HG03354 (cell line): Measurements from ENCODE around the gene TTK.
"Not testable (repeated sequence)": the region's sequence is repeated elsewhere in the genome, so short reads cannot be mapped to it uniquely, and the experiment has no call there.

Experiments used
- ATAC-seq: cut with Tn5 transposase; IDR thresholded peaks from one replicate; pipeline ENCODE4 v1.9.1; 2021; ENCODE audit warnings: mild to moderate bottlenecking; ENCODE audit not compliant: unreplicated experiment, poor library complexity, severe bottlenecking

The TTK gene

DNA sequence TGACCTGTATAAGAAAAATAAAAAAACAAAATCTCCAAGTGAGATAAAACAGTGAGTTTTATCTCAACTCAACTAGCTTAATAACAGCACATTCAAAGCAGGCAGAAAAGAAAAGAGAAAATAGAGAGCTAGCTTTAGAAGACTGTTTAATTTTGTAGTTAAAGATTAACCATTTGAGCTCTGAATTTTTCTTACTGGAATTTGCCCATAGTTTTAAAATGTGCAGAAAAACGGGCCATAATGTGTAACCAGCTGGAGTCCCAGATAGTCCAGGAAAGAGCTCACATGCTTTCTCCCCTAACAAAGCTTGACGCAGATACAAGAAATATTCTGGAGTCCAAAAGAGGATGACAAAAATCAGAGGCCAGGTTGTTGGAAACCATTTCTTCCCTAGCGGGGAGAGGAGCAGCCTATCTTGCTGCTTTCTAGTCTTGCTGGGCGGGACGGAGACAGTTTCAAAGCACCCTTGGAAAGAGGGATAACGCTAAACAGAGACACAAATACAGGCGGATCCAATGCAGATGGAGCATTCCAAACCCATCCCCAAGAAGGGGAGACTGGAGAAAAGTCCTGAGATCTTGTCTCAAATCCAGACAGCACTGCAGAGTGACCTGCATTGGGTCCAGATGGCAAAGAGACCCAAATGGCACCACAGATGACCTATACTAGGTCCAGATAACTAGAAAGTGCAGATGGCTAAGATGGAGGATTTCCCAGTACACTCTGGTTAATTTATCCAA lies 16.1 kb downstream of the TTK start:
- ATAC-seq: no peak

- ATAC-seq: no peak
These were observed 16.7 kb downstream of the TTK start for GRCh38 chr6:80021131-80021530.

- no peak for ATAC-seq
These were observed 17.1 kb downstream of the TTK start for GRCh38 chr6:80021591-80021990.

DNA sequence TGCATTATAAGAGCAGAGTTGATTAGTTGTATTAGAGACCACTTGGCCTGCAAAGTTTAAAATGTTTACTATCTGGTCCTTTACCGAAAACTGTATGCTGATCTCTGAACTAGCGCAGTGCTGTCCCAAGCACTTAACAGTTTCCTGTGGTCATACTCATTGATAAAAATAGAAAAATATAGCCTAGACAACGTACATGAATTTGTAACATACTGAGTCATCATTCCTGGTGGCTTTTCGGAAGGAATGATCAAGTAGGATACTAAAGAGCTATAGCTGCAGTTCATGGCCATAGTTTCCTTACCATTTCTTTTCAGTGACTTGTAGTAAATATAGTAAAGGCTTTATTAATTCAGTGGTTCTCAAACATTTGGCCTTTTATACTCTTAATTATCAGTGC lies 18.4 kb downstream of the TTK start:
- ATAC-seq: no peak

GRCh38 chr6:80028589-80028988 lies 24.1 kb downstream of the TTK start:
- ATAC-seq: no peak

GRCh38 chr6:80029470-80029869 lies 25.0 kb downstream of the TTK start:
- peak; percentile 59 for ATAC-seq

- not testable (repeated sequence) for ATAC-seq
These were observed 43.8 kb downstream of the TTK start for GRCh38 chr6:80048220-80048619.

GRCh38 chr6:80060774-80061173 lies 56.3 kb downstream of the TTK start:
- ATAC-seq: no peak

- ATAC-seq: not testable (repeated sequence)
These were observed 63.7 kb downstream of the TTK start for GRCh38 chr6:80068146-80068545.

- ATAC-seq: not testable (repeated sequence)
These were observed 66.0 kb downstream of the TTK start for GRCh38 chr6:80070431-80070830.

- ATAC-seq: no peak
These were observed 72.6 kb downstream of the TTK start for GRCh38 chr6:80077067-80077466.

GRCh38 chr6:80088637-80089036 lies 84.2 kb downstream of the TTK start:
- no peak for ATAC-seq

- no peak for ATAC-seq
These were observed 87.1 kb downstream of the TTK start for GRCh38 chr6:80091506-80091905.
